Activated T-cell treated with anti-CD3 and anti-CD28 coated beads for 24 hours (primary cell): ENCODE results near the gene CLCN1.
A peak's percentile ranks its signal among the peaks of the same experiment; 100 is the strongest.

Source experiments
- DNase-seq: peaks from one replicate; pipeline ENCODE4 v3.0.0-alpha.2; 2020; ENCODE audit warnings: low read depth

The CLCN1 gene

DNA sequence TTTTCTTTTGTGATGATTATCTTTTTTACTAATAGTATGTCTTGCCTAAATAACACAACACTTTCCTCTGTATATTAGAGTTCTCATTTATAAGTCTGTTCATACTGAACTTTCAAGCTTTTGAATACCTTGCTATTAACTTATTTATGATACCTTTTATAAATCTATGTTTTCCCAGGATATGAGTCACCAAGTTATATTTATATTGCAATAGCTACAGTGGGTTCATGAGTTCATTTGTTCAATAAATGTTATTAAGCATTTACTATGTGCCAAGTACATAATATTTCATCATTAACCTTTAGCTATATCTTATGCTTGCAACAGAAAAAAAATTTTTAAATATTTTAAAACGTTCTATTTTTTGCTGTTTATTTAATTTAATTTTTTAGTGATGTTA is 18.3 kb downstream of the CLCN1 start:
- no peak for DNase-seq

- DNase-seq = no peak
Measured at GRCh38 chr7:143337216-143337615, 21.3 kb downstream of the CLCN1 start.

DNA sequence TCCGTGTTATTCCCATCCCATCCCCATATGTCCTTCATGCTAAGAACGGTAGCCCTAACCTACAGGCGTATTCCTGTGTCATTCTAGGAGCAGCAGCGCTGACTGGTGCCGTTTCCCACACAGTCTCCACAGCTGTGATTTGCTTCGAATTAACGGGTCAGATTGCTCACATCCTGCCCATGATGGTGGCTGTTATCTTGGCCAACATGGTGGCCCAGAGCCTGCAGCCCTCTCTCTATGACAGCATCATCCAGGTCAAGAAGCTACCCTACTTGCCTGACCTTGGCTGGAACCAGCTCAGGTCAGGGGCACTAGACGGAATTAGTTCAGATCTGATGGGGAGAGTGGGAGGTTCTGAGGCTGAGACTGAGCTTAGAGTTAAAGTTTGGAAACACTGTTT is 25.9 kb downstream of the CLCN1 start:
- no peak for DNase-seq

GRCh38 chr7:143343596-143343995 is 27.7 kb downstream of the CLCN1 start:
- no peak for DNase-seq

DNA sequence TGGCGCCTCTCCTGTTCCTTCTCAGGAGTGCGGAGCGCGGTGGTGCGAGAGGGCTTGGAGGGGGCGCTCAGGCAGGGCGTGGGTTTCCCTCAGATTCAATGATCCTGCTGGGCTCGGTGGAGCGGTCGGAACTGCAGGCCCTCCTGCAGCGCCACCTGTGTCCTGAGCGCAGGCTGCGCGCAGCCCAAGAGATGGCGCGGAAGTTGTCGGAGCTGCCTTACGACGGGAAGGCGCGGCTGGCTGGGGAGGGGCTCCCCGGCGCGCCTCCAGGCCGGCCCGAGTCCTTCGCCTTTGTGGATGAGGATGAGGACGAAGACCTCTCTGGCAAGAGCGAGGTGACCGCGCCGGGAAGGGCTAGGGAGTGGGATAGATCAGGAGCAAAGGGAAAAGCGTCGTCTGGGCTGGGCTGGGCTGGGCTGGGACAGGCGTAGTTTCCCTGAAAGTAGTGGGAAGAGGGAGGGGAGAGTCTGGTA is 29.6 kb downstream of the CLCN1 start:
- peak; percentile 59 for DNase-seq

DNA sequence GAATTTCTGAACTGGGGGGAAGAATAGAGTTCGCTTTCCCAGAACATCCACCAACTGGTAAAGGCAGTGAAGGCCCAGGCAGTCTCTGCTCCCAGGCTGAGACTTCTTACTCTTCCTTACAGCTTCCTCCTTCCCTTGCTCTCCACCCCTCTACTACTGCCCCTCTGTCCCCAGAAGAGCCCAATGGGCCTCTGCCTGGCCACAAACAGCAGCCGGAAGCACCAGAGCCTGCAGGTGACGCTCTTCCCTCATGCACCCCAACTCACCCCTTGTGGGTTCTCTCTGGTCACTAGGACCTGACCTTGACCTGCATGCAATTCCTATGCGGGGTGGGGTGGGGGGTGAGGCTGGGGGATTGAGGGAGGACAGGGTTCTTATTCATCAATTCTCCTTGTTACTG is 30.1 kb downstream of the CLCN1 start:
- no peak for DNase-seq

DNA sequence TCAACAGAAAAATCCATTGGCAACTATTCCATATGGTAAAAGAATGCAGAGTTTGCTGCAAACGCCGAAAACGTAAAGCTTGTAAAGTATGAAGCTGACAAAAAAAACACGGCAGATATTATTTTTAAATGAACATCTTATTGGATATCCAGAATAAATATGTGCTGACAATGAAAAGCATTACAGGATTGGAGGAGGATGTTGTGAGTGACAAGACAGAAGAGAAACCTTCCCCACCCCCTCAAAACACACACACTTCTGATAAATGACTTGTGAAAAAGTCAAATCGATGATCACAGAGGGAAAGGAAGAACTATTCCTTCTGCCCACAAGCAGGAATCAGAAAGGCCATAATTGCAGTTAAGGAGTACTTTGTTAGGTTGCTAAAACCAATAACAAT is 32.0 kb downstream of the CLCN1 start:
- DNase-seq = no peak

DNA sequence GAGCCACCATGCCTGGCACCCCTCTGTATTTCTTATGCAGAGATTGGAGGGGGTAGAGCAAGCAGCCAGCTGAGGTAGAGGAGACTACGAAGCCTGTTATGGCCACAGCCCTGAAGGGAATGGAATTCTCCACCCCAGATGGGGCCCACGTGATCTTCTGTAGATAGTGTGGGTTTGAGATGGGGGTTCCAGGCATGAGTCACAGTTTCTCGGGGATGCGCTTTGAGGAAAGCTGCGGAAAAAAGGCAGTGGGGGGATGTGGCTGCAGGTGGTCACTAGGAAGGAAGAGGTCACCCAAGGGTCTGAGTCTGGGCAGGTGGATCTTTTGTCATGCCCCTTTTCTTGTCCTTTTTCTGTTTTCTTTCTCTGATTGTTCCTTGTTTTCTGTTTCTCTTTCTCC is 35.1 kb downstream of the CLCN1 start:
- no peak for DNase-seq

GRCh38 chr7:143351574-143351973 is 35.7 kb downstream of the CLCN1 start:
- DNase-seq = no peak

- DNase-seq = no peak
Measured at GRCh38 chr7:143352531-143353002, 36.7 kb downstream of the CLCN1 start.

GRCh38 chr7:143354376-143354775 is 38.5 kb downstream of the CLCN1 start:
- no peak for DNase-seq

DNA sequence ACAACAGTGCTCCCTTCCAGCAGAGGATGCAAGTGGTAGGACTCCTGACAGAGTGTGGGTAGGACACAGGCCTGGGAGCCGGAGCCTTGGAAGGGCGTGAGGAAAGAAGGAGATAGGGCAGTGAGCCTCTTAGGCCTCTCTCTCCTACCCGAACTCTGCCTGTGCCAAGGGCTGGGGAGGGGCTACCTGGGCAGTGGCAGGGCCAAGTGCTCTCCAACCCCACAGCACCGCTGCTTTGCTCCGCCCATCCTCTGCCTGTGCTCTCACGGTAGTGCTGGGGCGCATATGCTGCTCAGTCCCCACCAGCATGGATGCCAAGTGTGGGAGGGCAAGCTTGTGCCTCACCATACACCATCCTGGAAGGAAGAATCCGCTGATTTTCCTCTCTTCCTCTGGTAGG is 39.1 kb downstream of the CLCN1 start:
- no peak for DNase-seq

DNA sequence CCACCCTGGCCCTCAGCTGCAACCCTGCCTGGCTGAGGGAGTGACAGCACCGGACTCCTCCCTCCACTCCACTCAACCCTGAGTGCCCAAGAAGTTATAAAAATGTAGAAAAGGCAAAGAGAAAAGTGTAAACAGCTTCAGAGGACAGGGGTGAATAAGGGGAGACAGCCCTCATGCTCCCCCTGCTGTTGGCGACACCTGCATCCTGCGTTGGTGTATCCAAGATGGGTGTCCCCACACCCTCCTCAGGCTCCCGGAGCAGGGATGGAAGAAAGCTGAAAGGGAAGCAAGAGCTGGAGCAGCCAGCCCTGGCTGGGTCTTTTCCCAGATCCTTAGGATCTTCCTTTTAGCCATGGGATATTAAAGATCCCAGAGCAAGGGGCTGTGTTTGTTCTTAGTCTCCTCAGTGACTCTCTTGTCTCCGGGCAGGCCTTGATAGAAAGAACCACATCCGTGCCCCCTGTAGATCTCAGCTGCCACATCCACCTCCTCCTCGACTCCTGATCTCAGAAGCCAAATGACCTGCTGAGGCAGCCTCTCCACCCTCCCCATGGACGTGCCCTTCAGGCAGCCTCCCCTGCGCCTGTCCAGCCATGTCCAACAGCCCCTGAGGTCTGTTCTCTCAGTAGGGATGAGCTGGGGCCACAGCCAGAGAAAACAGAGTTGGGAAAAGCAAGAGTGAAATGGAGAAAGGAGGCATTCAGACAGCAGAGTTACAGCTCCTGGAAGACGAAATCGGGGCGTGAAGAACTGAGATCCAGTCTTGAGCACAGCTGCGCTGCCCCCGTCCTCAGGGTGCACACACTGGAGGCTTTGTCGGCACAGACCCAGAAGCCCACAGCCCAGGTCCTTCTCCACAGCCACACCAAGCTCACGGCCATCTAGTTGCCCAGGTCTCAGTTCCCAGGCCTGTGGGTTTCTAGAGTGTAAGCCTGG is 39.8 kb downstream of the CLCN1 start:
- DNase-seq = no peak

GRCh38 chr7:143356414-143357050 is 40.6 kb downstream of the CLCN1 start:
- DNase-seq = no peak

DNA sequence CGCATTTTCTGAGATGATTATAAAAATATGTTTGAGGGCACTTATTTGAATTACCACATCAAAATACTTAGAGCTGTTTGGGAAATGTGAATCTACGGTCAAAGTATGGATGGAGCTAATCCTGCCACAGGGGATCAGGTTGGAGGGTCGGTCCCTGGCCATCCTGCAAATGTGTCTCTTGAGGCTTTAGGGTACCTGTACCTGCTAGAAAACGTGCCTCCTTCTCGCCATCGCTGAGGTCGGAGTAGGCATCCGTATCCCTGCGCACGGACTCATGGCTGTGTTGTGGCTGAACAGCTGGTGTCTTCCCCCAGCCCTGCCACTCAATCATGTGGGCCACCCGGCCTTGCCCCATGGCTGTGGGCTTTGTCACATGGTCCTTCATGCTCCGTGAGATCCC is 42.7 kb downstream of the CLCN1 start:
- no peak for DNase-seq

- DNase-seq = no peak
Measured at GRCh38 chr7:143359771-143360353, 44.0 kb downstream of the CLCN1 start.

DNA sequence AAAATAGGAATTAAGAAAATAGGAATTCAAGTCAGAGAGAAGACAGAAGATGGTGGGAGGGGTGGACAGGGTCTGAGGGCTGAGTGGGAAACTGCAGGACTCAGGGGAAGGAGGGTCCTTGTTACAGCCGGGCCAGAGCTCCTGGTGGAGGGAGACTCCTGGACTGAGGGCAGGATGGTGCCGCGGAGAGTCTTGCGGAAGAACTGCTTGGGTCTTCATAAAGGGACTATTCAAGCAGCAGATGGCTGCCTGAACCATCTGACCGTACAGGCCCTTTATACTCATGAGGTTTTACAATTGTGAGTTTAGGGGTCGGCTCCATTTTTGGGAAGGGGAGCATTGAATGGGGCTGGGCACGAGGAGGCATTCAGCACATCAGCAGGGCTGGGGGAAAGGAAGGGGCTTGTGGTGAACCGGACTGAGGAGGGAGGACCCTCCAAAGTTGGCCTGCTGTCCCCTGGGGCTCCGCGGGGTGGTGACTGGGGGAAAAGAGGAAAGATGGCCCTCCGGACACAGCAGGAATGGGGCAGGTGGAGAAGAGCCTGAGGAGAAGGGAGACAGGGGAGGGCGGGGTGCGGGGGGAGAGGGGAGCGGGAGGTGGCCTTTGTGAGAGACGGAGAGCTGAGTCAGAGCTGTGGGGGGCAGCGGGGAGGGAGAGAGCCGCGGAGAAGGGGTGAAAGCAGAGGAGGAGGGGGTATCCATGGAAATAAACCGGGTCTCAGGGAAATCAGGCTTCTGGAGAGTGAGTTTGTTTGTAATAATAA is 45.1 kb downstream of the CLCN1 start:
- DNase-seq = no peak

DNA sequence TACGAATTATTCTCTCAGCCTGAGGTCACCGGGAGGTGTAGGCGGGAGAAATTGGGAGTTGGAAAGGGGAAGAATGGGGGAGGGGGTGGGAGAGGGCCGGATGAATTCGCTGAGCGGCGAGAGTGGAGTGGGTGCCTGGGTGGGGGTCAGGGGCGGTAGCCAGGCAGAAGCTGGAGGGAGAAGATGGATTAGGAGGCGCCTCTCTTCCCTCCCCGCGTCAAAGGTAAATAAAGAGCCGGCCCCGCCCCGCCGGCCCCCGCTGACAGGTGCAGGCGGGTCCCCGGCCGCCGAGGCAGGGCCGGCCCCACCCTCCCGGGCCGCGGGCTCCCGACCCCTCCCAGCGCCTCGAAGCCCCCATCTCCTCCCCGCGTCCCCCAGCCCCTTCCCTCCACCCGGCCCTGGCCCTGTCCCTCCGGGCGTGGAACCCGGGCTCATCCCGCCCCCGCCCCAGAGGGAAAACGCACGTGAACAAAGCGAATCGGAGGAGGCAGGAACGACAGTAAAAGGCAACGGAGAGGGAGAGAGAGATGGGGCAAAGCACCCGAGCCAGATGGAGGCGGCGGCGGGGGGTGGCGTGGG is 45.7 kb downstream of the CLCN1 start:
- no peak for DNase-seq

GRCh38 chr7:143362131-143363015 is 46.5 kb downstream of the CLCN1 start, which contains the start of gene FAM131B:
Gene FAM131B, minus strand, starts transcription at chr7:143362713. Its CDS starts 110 bp downstream, at chr7:143362603.
- DNase-seq = no peak
